Measurements from ENCODE around the gene CDH22. TPM values are rescaled to one million over a fixed set of nuclear protein-coding genes. Genes with fewer than 3 reads are reported as not detected.

Gene CDH22
- total RNA-seq, 1 experiment from 2014 or later = under 0.01 TPM

DNA sequence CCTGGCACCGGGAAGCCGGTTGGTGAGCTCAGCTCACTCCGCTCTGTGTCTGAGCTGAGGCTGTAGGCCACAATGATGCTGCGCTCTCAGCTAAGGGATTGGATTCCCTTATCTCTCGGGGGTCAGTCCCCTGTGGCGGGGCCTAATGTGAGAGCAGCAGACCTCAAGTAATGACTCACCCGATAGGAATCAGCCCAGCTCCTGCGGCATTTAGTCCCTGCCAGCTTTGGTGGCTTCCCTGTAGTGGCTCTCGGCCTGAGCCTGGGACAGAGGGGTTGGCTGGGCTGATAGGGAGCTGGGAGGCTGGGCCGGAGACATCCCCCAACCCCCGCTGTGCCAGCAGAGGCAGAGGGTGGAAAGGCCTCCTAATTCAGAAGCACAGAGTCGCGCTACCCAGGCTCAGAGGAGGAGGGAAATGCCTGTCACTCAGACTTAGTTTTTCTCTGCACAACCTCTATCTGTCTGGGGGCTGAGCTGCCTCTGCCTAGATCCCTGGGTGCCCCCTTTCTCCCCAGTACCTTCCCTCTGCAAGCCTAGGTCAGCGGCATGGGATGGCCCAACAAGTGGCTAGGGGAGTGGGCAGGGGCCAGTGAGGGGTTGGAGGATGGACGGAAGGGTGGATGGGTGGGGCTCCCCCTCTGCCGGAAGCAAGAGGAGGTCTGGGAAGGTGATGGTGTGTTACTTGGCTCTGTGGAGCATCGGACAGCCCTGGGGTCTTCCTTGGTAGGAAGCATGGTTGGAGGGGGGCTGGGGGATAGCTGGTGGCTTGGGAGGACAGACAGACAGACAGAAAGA is 92.2 kb downstream of the CDH22 start:
- DNase-seq (ENCODE audit: low read depth) = peak; percentile 94

DNA sequence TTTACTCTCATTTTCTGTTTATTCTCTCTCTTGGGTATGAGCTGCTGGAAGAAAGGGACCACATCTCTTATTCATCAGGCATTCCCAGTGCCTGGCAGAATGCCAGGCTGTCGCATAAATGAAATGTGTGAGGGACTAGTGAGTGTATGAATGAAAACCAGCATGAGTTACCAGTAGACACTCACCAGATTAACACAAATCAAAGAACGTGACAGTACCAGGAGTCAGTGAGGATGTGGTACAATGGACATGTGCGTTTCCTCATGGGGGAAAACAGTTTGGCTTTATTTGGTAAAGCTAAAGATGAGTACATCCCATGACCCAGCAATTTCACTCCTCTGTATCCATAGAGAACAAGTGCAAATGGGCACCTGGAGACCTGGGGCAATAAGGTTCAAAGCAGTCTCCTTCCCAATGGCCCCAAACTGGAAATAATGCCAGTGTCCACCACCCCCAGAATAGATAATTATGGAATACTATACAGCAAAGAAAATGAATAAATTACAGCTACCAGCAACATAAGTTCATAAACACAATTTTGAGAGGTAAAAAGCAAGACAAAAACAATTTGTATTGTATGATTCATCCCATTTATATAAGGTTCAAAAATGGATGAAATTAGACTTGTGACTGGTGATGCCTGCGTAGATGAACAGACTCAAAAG is 93.3 kb downstream of the CDH22 start:
- DNase-seq (ENCODE audit: low read depth) = peak; percentile 71

DNA sequence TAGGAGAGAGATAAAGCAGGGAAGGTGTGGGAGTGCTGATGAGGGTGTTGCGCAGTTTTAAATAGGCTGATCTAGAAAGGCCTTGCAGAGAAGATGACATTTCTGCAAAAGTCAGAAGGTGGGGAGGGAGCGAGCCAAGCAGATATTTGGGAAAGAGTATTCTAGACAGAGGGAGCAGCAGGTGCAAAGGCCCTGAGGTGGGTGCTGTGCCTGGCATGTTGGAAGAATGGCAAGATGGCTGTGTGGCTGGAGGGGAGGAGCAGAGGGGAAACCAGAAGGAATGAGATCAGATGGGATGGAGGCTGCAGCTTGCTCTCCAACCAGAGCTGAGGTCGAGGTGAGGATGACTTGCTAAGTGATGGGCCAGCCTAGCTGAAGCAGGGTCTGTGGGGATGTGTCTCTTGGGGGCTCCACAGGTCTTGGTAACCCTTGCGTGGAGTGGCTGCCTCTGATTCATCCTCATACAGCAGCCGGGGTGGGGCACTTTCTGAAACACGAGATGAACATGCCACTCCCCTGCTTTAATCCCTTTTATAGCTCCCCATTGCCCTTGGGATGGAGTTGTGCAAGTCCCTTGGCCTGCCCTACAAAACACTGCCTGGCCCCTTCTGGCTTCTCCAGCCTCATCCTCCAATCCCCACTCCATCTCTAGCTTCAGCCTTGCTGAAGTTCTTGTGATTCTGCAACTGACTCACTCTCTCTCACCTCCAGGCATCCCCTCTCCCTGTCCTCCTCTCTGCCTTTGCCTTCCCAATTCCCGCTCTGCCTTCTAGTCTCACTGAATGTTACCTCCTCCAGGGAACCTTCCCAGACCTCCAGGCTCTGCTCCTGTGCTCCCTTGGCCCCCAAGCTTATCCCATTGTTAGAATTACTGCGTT is 94.1 kb downstream of the CDH22 start:
- DNase-seq (ENCODE audit: low read depth) = peak; percentile 25

DNA sequence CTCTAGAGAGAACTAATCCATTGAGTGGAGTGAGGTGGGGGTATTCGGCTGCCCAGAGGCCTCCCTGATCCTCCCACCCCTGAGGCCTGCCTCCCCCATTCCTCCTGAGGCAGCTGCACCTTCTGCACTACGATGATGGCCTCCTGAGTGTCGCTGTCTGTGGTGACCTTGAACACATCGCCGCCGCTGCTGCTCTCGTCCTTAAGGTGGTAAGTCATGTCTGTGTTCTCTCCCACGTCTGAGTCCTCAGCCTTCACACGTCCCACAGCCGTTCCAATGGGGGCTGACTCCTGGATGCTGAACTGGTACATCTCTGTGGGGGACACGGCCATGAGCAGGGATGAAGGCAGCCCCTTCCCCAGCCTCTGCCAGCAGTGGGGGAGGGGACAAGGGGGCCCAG is 95.4 kb downstream of the CDH22 start:
- DNase-seq (ENCODE audit: low read depth) = no peak

DNA sequence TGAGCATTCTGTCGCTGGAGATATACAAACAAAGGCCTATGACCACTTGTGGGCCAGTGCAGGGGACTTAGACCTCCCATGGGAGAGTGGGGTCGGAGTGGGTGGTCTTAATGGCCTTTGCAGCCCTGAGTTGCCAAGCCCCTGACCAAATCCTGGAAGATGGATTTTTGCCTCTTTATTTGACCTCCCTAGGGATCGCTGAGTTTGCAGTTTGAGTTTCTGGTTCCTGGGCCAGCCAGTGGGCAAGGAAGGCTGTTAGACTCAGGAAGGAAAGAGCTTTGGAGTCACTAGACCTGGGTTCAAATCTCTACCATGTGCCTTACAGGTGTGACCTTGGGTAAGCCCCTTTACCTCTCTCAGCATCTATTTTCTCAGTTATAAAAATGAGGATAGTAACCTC is 96.0 kb downstream of the CDH22 start:
- DNase-seq (ENCODE audit: low read depth) = no peak

DNA sequence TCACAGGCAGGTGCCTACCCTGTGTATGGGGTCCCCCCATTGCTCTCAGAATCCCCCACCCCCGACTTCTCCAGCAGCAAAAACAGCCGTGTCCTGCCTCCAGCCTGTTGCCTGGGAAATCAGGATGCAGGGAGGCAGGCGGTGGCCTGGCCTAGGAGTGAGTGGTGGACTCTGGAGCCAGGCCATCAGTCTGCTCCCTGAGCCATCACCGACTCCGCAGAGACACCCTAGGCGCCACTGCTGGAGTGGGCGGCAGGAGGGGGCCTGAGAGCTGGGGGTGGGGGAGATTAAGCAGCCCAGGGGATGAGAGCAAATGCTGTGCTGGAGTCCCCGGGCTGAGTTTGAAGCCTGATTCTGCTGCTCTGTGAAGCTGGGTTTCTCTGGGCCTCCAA is 97.0 kb downstream of the CDH22 start:
- no peak for DNase-seq (ENCODE audit: low read depth)

DNA sequence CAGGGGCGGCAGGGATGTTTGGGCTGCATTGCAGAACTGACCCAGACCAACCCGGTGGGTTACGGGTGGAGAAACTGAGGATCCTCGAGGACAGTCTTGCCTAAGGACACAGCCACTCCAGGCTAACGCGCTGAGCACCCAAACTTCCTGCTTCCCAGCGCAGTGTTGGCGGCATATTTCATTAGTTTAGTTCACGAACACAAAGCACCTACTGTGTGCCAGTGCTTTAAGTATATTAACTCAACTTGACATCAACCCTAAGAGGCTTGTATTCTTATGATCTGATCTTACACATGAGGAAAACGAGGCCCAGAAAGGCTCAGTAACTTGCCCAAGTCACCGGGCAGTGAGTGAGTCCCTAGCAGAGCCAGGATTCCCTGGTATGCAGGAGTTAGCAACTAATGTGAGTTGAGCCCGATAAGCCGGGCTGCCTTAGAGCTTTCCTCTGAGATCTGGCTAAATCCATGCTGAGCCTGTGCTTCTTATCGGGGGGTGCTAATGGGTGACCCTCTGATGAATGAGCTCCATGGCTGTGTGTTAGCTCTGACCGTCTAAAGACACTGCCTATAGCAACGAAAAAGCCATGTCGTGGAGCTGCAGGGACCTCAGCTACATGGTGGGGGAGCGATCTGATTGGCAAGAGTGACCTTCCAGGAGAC is 97.5 kb downstream of the CDH22 start:
- no peak for DNase-seq (ENCODE audit: low read depth)

DNA sequence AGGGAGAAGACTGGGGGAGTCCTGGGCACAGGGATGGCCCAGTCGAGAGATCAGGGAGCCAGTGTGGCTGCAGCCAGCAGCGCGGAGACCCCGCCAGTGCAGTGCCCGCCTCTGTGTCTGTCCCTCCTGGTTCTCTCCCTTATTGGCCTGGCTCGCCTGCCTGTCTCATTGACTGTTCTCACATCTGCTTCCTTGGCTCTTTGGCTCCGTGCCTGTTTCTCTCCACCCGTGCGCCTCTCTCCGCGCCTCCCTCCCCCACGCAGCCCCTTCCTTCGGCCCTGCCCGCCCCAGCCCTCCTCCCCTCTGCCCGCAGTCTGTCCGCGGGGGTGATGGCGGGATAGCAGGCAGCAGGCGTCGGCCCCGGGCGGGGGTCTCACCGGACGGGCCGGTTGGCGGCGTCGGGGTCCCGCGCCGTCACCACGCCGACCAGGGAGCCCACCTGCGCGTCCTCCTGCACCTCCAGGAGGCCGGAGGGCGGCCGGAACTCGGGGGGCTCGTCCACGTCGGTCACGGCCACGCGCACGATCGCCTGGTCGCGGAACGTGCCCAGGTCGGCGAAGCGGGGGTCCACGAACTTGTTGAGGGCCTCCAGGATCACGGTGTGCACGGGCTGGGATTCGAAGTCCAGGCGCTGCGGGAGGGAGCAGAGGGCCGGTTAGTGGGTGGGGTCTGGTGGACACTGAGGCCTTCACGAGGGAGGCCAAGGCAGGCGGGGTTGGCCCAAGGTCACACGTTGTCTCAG is 98.2 kb downstream of the CDH22 start:
- DNase-seq (ENCODE audit: low read depth) = no peak

DNA sequence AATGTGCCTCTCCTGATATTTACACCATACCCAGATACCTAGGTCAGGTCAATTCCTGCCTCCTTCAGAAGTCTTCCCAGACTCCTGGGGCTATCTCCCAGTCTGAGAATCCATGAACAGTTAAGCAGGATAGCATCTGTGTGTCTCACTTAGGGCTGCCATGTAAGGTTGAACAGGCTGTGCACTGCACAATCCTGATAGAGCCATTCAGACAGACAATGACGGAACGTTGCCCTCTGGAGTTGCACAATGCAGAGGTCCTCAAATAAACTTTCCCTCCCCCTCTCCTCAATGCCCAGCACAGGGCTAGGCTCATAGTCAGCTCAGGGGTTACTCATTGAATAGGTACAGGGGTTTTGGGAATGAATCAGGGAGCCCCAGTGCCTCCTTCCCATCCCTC is 100.5 kb downstream of the CDH22 start:
- DNase-seq (ENCODE audit: low read depth) = no peak

DNA sequence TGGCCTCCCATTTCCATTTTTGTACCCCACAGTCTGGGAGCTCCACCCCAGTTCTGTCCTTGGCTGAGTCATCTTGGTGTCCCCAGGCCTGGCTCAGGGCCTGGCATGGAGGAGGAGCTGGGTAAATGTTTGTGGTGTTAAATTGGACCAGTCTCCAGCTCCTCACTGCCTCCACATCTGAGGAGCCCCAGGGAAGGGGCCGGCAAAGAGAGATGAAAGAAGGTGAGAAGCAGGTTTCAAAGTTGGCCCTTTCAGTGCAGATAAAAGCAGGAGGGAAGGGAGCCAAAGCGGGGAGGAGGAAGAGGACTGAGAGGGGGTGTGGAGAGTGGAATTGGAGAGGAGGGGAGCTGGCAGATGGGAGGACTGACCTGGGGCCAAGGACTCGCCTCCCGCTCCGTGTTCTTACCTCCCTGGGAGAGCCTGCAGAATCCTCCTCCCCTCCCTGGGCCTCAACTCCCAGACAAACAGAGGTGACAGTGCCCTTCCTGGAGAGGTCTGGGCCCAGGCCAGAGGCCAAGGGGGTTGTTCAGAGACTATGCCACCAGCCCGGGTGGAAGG is 101.2 kb downstream of the CDH22 start:
- peak; percentile 33 for DNase-seq (ENCODE audit: low read depth)

DNA sequence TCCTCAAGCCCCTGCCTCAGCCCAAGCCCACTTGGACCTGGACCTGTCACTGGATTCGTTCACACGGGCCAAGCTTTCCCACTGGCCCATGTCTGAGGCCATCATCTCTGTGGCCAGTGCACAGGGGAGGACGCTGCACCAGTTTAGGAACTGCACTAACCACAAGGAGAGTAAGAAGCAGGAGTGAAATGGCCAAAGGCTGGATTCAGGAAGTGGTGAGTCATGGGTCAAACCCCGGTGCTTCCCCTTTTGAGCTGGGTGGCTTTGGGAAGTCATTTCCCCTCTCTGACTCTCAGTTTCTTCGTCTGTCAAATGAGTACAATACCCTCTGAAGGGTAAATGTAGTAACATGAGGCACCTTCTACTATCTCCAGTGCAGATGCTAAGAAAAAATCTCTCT is 102.3 kb downstream of the CDH22 start:
- DNase-seq (ENCODE audit: low read depth) = peak; percentile 67

DNA sequence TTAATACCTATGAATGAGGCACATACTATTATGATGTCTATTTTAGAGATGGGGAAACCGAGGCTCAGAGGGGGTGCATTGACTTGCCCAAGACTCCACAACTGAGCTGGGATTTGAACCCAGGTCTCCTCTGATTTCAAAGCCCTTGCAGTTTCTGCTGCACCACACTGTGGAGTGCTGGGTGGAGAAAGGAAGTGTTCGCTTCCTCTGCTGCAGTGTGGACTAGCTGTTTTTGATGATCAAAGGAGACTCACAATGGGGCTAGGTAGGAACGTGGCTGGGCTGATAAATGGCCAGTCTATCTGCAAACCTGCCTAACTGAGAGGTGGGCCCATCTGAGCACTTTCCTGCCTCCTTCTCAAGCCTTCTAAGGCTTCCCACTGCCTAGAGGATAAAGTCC is 102.9 kb downstream of the CDH22 start:
- DNase-seq (ENCODE audit: low read depth) = no peak

DNA sequence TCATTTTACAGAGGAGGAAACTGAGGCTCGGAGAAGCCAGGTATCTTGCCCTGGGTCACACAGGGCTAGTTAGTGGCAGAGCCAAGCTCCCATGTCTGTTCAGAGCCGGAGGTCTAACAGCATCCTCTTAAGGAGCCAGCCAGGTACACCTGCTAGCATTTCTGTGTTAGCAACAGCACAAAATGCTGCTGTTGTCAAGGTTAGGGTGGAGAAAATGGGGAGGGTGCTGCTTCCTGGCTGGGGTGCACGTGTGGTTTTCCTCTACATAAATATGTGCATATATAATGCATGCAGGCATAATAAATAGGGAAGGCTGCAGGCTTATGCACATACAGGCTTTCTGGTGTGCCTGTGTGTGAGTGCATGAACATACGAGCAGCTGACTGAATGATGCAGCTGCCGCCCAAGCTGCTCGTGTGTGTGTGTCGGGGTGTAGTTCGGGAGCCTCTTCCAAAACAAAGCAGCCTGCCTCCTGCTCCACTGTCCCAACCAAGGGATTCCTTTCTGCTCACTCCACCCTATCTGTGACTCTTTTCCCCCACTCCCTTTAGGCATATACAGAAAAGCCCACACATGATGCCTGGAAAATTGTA is 103.6 kb downstream of the CDH22 start:
- DNase-seq (ENCODE audit: low read depth) = no peak

DNA sequence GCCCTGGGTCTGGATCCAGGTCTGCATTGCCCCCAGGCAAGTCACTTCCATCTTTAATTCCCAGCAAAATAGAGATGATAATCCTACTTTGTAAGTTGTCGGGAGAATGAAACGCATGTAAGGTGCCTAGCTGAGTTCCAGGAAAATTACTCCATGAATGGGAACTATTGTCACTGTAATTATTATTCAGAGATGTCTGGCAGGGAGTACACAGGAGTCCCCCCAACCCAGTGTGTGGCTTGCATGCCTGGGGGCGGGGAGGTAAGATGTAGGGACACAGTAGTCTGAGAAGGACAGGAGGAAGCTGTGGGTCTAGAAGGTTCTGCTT is 104.8 kb downstream of the CDH22 start:
- DNase-seq (ENCODE audit: low read depth) = no peak

DNA sequence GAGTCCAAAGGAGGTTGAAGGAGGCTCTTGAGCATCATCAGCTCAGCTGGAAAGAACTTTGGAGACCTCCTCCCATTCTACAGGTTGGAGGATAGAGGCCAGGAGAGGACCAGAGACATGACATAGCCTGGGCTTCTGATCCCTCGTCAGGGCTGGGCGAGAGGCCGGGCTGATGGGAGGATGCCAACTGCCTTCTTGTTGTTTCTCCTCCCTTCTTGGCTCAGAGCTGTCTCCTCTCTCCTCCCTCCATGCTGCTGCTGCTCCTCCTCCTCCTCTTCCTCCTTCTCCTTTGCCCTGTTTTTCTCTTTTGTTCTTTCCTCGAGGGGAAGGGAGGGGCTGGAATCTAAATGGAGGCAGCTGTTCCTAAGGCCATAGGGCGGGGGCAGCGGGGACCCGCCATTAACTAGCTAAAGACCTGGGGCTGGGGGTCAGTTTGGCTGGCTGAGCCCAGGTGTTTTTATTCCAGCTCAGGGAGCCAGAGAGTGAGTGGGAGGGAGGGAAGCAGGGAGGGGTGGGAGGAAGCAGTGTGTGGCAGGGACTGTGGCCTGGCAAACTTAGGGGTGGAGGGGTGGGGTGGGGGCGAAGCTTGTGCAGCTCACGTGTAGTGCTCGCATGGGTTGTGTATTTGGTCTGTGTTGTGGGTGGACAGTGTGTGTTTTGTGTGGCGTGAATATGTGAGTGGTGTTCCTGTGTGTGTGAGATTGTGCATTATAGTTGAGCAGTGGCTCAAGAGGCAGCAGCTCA is 105.4 kb downstream of the CDH22 start:
- no peak for DNase-seq (ENCODE audit: low read depth)

DNA sequence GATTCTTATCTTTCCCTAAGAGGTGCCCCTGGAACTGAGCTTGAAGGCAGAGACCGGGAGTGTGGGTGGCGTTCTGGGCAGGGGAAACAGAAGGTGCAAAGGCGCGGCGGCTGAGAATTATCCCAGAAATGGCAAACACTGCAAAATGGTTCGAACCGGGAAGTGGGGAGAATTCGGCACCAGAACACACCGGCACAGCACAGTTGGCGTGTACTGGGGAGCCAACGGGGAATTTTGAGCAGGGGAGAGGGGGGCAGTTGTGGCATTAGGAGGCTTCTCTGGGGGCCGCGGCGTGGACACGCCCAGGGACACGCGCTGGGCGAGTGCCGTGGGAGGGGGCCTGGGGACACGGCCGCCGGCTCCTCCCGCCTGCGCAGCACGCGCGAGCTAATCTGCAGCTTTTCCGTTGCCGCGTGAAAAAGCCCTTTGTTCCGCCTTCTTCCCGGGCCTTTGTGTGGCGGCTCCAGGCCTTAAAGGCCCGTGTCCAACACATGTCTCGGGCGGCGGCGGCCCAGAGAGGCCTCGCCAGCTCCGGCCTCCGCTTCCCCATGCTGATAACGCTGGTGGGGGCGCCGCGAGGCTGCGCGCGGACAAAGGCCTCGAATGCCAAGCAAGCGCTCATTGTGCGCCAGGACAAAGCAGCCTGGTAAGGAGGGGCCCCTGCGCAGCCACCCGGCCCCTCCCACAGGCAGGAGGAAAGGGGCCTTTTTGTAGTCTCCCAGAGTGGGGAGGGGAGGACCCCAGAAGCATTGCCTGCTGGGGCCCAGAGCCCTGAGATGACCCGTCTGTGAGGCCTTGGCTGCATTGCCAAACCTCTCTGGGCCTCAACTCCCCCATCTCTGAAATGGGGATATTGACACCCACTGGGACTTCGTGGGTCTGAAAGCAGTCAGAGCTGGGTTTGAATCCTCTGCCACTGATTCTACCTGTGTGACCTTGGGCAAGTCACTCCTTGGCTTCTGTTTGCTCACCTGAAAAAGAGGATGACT is 107.4 kb downstream of the CDH22 start:
- no peak for DNase-seq (ENCODE audit: low read depth)

DNA sequence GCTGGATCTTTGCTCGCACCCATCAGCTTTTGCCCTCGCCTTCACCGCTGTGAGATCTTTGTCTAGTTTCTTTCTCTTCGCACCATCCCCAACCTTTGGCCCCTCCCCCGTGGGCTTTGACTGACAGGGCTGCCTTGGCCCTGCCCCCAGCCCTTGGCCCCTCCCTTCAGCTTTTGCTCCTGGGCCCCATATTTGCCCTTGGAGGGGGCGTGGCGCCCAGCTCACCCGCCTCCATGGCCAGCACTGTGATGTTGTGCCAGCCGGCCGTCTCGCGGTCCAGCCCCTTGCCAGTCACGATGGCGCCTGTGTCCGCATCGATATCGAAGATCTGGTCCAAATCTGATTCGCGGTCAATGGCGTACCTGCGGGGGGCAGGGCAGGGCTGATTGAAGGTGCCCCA is 109.1 kb downstream of the CDH22 start:
- DNase-seq (ENCODE audit: low read depth) = peak; percentile 81

DNA sequence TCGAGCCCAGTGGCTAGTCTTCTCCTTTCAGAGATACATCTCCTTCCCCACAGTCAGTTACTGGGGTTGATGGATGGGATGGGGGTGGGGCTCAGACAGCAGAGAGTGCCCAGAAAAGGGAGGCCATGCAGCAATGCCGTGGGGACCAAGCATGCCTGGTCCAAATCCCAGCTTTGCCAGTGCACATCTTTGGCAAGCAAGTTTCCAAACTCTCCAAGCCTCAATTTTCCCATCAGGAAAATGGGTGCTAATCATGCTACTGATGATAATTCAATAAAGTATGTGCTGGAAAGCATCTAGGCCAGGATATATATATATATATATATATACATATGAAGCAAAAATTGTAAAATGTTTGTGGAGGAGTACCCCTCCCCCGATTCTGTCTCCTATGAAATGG is 111.3 kb downstream of the CDH22 start:
- no peak for DNase-seq (ENCODE audit: low read depth)
